GM18951 (cell line): ENCODE measurements around the gene ABCG1.
"Not testable (repeated sequence)": the region's sequence is repeated elsewhere in the genome, so short reads cannot be mapped to it uniquely, and the experiment has no call there.

ENCODE experiments used
- POLR2A ChIP-seq: IDR thresholded peaks from 4 replicates; pipeline ENCODE4 v1.6.1; 2011; ENCODE audit warnings: mild to moderate bottlenecking; ENCODE audit not compliant: insufficient read length, insufficient read depth; ENCODE audit errors: extremely low read depth
- in situ Hi-C: fragments of 300-500 bp; cut with MboI; formaldehyde crosslinking; loops from one replicate; pipeline ENCODE4 v1.12.0; 2022; ENCODE audit warnings: low sequenced_read_pairs, mixed read lengths, inconsistent platforms; ENCODE audit not compliant: unreplicated experiment

Gene ABCG1

DNA sequence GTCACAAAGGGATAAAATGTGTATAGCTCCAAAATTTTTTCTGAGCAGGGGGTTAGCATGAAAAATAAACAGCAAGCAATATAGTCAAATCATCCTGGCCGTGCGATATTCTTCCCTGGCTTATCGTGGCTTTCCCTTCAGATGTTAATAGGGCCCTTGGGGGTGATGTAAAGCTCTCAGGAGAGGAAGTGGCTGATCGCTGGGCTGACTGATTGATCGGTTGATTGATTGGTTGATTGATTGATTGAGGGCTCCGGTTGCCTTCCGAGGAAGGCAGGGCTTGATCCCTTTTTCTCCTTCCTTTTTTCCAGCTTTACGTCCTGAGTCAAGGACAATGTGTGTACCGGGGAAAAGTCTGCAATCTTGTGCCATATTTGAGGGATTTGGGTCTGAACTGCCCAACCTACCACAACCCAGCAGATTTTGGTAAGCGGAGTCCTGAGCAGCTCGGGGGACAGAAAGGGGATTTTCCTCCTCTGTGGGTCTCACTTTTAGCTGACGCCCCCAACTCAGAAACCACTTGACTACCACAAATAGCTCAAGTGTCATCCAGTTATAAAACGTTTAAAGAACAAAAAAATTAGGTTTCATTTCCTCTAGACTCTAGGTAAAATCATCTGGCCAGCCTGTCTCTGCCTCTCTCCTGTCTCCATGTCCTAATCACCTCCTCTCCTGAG lies 66.8 kb downstream of the ABCG1 start:
- in situ Hi-C loops, result no loop called here
- no peak for TF ChIP-seq POLR2A

DNA sequence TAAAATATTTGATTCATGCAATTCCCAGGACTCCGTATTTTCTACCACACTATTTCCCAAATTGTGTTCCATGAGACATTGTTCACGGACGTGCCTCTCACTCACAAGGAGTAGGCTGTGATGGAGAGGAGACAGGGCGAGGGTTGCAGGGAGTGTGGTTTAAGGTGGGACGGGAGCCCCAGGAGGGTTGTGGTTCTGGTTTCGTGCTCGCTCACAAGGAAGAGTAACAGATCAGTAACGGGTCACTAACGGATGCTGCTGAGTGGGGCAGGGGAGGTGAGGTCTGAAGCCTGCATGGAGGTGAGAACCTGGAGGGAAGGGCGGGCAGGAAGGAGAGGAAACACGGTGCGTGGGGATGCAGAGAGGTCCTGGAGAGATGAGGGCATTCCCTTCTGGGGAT lies 67.5 kb downstream of the ABCG1 start:
- no peak for TF ChIP-seq POLR2A
- in situ Hi-C loops, result no loop called here

DNA sequence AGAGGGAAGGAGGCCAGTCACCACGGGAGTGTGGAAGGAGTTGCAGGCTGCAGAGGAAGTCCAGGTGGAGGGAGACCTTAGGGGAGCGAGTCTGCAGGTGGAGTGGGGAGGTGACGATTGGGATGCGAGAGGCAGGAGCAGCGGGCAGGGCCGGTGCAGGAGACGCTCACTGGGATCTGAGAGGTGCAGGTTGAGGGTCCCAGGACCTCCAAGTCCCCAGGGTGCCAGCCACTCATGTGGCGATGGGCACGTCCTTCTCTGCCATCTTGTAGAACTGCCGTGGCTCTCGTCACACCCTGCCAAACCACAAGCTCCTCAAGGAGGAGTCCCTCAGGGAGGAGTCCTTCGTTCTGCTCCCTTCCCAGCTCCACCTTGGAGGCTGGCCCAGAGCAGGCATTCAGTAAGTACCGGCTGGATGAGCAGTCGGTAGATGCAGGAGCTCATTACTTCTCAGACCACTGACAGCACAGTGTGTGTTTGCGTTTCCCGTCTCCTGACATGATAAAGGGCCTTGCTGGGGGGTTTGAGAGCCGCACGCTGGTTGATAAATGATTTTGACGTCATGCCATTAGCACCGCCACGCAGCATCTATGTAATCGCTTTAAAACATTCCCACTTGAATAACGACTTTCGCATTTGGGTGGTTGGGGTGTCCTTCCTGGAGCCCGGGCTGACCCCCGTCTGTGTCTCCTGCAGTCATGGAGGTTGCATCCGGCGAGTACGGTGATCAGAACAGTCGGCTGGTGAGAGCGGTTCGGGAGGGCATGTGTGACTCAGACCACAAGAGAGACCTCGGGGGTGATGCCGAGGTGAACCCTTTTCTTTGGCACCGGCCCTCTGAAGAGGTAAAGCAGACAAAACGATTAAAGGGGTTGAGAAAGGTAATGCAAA lies 68.5 kb downstream of the ABCG1 start:
- in situ Hi-C loops, result no loop called here
- no peak for TF ChIP-seq POLR2A

DNA sequence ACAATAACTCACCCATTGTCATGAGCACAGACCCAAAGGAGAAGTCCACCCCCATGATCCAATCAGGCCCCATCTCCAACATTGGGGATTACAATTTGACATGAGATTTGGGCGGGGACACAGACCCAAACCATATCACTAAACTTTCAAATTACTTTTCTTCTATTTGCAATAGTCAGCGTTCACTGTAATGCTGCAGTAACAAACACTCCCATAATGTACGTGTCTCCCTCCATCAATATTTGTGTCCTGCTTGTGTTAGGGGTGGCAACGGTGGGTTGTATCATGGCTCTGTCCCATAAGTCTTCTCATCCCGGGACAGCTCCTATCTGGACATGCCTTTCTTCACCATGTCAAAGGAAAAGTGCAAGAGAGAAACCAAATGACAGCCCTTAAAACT lies 70.0 kb downstream of the ABCG1 start:
- TF ChIP-seq POLR2A, result no peak
- in situ Hi-C loops, result no loop called here

DNA sequence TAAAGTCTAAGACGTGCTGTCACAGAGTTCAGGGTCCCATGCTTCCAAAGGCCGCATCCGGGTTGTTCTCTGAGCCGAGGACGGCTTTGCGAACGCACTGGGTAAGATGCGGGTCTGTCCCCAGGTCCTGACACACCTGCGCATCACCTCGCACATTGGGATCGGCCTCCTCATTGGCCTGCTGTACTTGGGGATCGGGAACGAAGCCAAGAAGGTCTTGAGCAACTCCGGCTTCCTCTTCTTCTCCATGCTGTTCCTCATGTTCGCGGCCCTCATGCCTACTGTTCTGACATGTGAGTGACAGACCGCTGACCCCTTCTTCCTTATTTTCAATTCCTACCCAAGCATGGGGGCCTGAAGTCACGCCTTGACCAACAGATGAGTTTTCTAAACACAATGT lies 71.0 kb downstream of the ABCG1 start:
- no peak for TF ChIP-seq POLR2A
- in situ Hi-C loops, result no loop called here

DNA sequence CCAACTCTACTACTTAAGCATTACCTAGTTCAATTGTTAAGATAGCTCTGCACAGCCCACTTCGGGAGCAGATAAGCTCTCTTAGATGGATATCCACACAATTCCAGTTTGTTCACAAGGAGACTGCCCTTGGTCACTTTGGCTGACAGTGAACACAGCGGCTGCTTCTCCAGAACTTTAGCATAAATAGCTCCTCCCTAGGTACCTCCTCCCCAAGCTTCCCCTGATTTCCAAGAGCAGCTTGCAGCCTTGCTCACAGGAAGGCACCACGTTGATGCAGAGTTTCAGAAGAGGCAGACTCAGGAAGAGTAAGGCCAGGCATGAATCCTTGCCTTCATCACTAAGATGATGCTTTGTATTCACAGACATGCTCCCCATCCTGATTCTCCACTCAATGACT lies 71.6 kb downstream of the ABCG1 start:
- in situ Hi-C loops, result no loop called here

DNA sequence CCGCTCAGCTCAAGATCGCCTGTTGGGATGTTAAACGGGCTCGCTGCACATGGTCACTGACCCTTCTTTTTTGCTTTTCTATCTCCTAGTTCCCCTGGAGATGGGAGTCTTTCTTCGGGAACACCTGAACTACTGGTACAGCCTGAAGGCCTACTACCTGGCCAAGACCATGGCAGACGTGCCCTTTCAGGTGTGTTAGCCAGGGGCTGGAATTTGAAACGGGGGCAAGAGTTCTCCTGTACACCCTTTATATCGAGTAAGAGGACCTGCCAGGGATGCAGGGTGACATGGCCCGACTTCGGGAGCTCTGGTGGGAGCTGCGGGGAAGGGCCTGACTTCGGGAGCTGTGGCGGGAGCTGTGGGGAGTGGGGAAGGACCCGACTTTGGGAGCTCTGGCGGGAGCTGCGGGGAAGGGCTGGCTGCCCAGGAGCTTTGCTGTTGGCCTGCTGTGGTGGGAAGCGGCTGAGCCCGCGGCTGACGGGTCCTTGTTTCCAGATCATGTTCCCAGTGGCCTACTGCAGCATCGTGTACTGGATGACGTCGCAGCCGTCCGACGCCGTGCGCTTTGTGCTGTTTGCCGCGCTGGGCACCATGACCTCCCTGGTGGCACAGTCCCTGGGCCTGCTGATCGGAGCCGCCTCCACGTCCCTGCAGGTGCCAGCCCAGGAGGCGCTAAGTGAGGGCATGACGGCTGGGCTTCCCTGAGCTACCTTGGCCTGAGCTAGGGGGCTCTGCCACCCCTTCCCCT lies 72.2 kb downstream of the ABCG1 start:
- in situ Hi-C loops, result no loop called here
- TF ChIP-seq POLR2A, result no peak

More for the DNA sequence above, 71.6 kb downstream of the ABCG1 start:
- TF ChIP-seq POLR2A, result no peak

DNA sequence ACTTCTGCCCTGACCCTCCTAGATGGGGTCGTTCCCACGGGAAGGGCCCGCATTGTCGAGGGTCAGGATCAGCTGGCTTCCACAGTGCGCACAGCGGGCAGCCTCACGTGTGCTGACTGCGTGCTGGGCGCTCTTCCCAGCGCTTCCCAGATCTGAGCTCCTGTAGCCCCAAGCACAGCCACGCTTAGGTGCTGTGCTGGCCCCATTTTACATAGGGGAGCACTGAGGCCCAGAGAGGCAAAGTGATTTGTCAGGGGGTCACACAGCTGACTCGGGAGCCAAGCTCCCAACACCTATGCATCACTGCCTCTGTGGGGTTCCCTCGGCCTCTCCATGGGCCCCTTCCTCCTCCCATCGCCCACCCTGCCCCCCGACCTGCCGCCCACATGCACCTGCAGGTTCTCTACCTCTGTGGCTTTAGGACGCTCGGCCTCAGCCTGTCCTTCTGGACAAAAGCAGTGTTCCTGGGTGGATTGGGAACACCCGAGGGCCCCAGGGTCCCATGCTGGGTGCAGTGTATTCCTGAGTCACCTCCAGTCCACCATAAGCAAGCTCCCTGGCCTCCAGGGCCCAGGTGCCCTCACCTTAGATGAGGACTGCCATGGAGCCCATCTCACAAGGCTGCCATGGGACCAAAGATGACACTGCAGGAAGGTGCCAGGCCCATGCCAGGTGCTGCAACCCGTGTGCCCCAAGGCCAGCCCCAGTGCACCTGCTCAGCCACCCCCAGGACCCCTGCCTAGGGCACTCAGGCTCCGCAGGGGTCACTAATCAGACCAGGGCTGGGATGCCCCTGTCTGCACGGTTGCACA lies 73.0 kb downstream of the ABCG1 start:
- in situ Hi-C loops, result no loop called here
- TF ChIP-seq POLR2A, result no peak

DNA sequence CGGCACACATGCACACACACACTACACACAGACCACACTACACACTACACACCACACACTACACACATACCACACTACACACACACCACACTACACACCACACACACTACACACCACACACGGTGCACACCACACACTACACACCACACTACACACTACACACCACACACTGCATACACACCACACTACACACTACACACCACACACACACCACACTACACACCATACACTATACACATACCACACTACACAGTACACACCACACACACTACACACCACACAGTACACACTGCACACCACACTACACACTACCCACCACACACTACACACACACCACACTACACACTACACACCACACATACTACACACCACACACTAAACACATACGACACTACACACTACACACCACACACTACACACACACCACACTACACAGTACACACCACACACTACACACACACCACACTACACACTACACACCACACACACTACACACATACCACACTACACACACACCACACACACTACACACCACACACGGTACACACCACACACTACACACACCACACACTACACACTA lies 73.7 kb downstream of the ABCG1 start:
- in situ Hi-C loops, result not testable (repeated sequence)

DNA sequence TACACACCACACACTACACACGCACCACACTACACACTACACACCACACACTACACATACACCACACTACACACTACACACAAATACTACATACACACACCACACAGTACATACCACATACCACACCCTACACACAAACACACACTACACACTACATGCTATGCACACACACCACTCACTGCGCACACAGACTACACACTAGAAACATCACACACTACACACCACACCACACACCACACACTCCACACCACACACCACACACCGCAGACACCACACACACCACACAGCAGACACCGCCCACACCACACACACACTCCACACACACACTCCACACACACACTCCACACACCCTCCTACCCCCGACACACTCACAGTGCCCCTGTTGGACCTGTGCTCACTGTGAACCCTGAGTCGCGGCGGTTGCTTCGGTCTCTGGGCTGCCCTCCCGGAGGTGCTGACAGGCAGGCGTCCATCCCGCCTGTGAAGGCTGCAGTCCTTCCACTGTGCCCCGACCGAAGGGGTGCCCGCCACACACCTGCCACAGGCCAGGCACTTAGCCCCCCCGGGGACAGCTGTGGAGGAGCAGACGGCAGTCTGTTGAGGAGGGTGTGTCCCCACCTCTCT lies 74.8 kb downstream of the ABCG1 start:
- TF ChIP-seq POLR2A, result no peak
- in situ Hi-C loops, result no loop called here

DNA sequence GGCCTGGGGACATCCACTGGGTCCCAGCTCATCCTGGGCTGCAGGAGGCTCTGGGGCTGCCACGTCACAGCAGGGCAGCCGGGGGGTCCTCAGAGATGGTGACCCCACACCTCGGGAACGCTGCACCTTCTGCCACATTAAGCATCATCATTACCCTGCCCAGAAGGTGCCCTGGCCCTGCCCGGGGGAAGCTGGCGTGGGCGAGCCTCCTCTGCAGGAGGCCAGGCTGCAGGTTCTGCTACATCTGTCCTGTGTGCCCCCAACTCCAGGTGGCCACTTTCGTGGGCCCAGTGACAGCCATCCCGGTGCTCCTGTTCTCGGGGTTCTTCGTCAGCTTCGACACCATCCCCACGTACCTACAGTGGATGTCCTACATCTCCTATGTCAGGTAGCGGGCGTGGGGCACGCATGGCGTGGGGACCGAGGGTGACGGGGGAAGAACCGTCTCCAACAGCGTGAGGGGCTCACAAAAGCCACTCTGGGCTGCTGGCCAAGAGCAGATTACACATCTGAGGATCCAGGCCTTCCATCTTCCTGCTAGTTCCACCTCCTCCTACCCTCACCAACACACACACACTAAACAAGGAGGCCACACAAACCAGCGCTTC lies 75.4 kb downstream of the ABCG1 start:
- in situ Hi-C loops, result no loop called here
- TF ChIP-seq POLR2A, result no peak

DNA sequence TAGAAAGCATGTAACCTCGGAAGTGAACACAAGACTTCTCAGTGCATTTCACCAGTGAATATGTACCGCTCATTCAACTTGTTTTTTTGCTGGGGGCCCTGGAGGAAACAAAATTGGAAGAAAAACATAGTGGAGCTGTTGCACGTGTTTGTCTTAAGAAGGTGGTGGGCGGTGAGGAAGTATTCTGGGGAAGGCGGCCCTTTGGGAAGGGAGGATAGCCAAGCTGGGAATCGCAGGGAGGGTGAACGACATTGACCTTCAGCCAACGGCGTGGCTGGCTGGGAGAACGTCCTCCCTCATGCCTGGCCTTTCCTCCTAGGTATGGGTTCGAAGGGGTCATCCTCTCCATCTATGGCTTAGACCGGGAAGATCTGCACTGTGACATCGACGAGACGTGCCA lies 76.9 kb downstream of the ABCG1 start:
- in situ Hi-C loops, result no loop called here
- no peak for TF ChIP-seq POLR2A
